Adrenal gland (tissue), 12 donors: ENCODE measurements around the gene SSH2. TPM values are rescaled to one million over a fixed set of nuclear protein-coding genes. Genes with fewer than 3 reads are reported as not detected.
"Not testable (repeated sequence)": the region's sequence is repeated elsewhere in the genome, so short reads cannot be mapped to it uniquely, and the experiment has no call there.

Source experiments
- DNase-seq, 7 donors: peaks; one replicate each; pipeline ENCODE4 v3.0.0-alpha.2; 2019 to 2020
- H3K27ac ChIP-seq, 5 donors: fragments of 200-600 bp; sonication (generic) in 4 of 5; 1 replicate in 3 of 5; 2 replicates in 2 of 5; pipeline versions ENCODE4 v1.5.1 to v1.8.0; 2016 to 2020; ENCODE audit warnings: mild to moderate bottlenecking in 1 of 5
- H3K27me3 ChIP-seq: fragments of 200-600 bp; 2 replicates; pipeline ENCODE4 v1.8.0; 2021
- H3K36me3 ChIP-seq, 2 donors: fragments of 200-600 bp; replicated peaks in 1 of 2; 1 replicate in 1 of 2; 2 replicates in 1 of 2; pipeline versions ENCODE4 v1.5.1 to v1.8.0; 2018 to 2022
- H3K4me1 ChIP-seq, 2 donors: fragments of 200-600 bp; replicated peaks in 1 of 2; 1 replicate in 1 of 2; 2 replicates in 1 of 2; pipeline versions ENCODE4 v1.5.1 to v1.8.0; 2018 to 2021
- H3K4me3 ChIP-seq, 4 donors: fragments of 200-600 bp; sonication (generic) in 3 of 4; one replicate each; pipeline ENCODE4 v1.5.1; 2016 to 2018
- H3K9me3 ChIP-seq, 3 donors: fragments of 200-600 bp; sonication (generic) in 1 of 3; replicated peaks in 1 of 3; 1 replicate in 2 of 3; 2 replicates in 1 of 3; pipeline versions ENCODE4 v1.5.1 to v1.8.0; 2016 to 2021
- POLR2A ChIP-seq, 2 donors: fragments of 450-650 bp; IDR thresholded peaks; one replicate each; pipeline ENCODE4 v1.6.1; 2017; ENCODE audit warnings: antibody characterized with exemption in 2 of 2, mild to moderate bottlenecking in 2 of 2, moderate library complexity in 1 of 2
- WGBS, 4 donors: extraction: QIAGEN DNeasy Blood & Tissue Kit in 2 of 4; methylation state at CpG; one replicate each; pipeline versions ENCODE4 v1.1.5 to v1.1.7; 2013 to 2017; 5-methylcytosine and 5-hydroxymethylcytosine counted together
- intact Hi-C, 2 donors: fragments of 100-400 bp; cut with DNase I; formaldehyde crosslinking; loops; one replicate each; pipeline versions ENCODE4 v1.14.1 to v1.15.0; 2022 to 2023
- polyA plus RNA-seq, 3 donors: library from polyadenylated mRNA; stranded (reverse); fragments of 200-250 nt in 2 of 3; fragments of 350-450 nt in 1 of 3; fragmentation: Illumina TruSeq in 1 of 3; extraction: RNeasy Lipid Tissue Mini Kit (QIAGEN cat#74804) in 1 of 3; gene quantifications; one replicate each; pipeline ENCODE4 v1.2.3, GENCODE V29; 2013 to 2014
- total RNA-seq, 9 donors: library from RNA; depleted of rRNA in 4 of 9; stranded (reverse); fragments of >200 nt in 4 of 9; fragments of 120-200 nt in 1 of 9; fragmentation: NEBNext Ultra II Directional in 1 of 9; extraction: Animal tissue kit (Norgen Biotek cat#: 25700) in 1 of 9; gene quantifications; one replicate each; pipeline versions ENCODE4 v1.1.0 to v1.2.4, GENCODE V29; 2013 to 2023
- TF ChIP-seq, protein P1 (sequence below), 6 experiments: fragments of 450-650 bp in 4 of 6; fragments of 200-600 bp in 2 of 6; sonication (generic) in 1 of 6; IDR thresholded peaks; 1 replicate in 5 of 6; 2 replicates in 1 of 6; pipeline versions ENCODE4 v1.5.1 to v1.8.0; 2016 to 2021; ENCODE audit warnings: antibody characterized with exemption in 6 of 6, mild to moderate bottlenecking in 2 of 6, moderate library complexity in 1 of 6
- donor health status: healthy with polysubstance abuse.
- donor health status: Bipolar disorder and iron deficiency.
- donor health status: DM: yes; HTN: yes; CAD: no.
- donor health status: DM: no; HTN: no; CAD: no.
- donor health status: DM: no; HTN: no; CAD: no.
- donor health status: DM: yes; HTN: yes; CAD: no.

SSH2 gene
- total and polyA plus RNA-seq, 12 donors, result 7.6 to 35.8 (median 20.8) TPM

DNA sequence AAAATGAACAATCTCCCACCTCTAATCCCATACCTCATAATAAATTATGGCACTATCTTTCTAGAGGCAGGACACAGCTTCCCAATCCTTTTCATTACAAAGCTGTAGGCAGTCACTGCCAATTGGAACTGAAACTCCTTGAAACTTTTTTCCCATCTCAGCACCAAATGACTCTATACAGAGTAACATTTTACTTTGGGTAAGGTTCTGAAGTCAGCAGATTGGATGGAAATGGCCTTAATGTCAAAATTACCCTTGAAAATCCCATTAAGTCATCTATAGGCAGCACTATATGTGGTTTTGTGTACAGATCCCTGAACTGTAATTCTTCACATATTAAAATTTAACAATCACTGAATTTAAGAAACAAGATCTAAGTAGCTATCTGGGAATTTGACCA, 277.1 kb downstream of the SSH2 start:
- H3K4me3 ChIP-seq, result no peak overlapping the region
- intact Hi-C loops, result no loop called here
- H3K27me3 ChIP-seq, result no peaks in the 10 kb centered on the region
- H3K27ac ChIP-seq, result no peak overlapping the region
- peaks cover 0 to 8% of the 10 kb centered on the region in 2 donors for H3K36me3 ChIP-seq
- TF ChIP-seq, protein P1, sequence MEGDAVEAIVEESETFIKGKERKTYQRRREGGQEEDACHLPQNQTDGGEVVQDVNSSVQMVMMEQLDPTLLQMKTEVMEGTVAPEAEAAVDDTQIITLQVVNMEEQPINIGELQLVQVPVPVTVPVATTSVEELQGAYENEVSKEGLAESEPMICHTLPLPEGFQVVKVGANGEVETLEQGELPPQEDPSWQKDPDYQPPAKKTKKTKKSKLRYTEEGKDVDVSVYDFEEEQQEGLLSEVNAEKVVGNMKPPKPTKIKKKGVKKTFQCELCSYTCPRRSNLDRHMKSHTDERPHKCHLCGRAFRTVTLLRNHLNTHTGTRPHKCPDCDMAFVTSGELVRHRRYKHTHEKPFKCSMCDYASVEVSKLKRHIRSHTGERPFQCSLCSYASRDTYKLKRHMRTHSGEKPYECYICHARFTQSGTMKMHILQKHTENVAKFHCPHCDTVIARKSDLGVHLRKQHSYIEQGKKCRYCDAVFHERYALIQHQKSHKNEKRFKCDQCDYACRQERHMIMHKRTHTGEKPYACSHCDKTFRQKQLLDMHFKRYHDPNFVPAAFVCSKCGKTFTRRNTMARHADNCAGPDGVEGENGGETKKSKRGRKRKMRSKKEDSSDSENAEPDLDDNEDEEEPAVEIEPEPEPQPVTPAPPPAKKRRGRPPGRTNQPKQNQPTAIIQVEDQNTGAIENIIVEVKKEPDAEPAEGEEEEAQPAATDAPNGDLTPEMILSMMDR (IDR thresholded peaks at IDR 0.05), result no peak
- no peak for TF ChIP-seq POLR2A (IDR thresholded peaks at IDR 0.05)
- DNase-seq, result no peak
- H3K4me1 ChIP-seq, result peaks cover 0 to 6% of the 10 kb centered on the region in 2 donors
- H3K9me3 ChIP-seq, result no peaks in the 10 kb centered on the region

DNA sequence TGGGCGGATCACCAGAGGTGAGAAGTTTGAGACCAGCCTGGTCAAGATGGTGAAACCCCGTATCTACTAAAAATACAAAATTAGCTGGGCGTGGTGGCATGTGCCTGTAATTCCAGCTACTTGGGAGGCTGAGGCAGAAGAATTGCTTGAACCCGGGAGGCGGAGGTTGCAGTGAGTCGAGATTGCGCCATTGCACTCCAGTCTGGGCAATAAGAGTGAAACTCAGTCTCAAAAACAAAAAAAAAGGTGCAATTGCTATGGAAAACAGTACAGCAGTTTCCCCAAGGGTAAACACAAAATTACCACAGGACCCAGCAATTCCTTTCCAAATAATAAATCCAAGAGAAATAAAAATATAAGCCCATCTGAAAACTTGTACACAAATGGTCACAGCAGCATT, 278.1 kb downstream of the SSH2 start:
- H3K4me3 ChIP-seq, H3K36me3 ChIP-seq: not testable (repeated sequence)

DNA sequence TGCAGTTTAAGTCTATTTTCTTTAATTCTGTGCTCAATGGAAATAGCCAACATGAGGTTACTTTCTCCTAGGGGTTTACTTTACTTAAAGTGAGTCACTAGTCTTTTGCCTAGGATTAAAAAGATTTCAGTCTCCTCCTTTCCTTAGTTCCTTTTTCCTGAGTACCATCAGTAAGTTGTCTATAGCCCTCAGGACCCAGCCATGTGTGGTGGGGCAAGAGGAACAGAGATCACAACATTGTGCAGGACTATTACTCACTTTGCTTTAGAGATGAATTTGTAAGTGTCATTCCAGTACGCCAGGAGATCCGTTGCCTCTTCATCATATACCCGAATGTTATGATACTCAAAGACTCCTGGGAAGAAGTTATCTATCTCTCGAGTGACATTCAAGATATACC, 279.6 kb downstream of the SSH2 start:
- Histone ChIP-seq H3K27ac (no peak overlapping the region), H3K4me1 (peaks cover under 1 to 17% of the 10 kb centered on the region in 2 donors), H3K9me3 (no peaks in the 10 kb centered on the region), H3K27me3 (no peaks in the 10 kb centered on the region), H3K4me3 (no peak overlapping the region), H3K36me3 (peaks cover 0 to under 1% of the 10 kb centered on the region in 2 donors)
- TF ChIP-seq POLR2A (IDR thresholded peaks at IDR 0.05), result no peak
- TF ChIP-seq, protein P1 (IDR thresholded peaks at IDR 0.05), result no peak
- intact Hi-C loops, result no loop called here
- no peak for DNase-seq
- 83 to 92% (median 88%) methylated on average over 4 of the region's 4 CpGs for WGBS, 4 donors

More for the DNA sequence above, 278.1 kb downstream of the SSH2 start:
- DNase-seq, intact Hi-C loops, H3K4me1 ChIP-seq, H3K27me3 ChIP-seq, H3K9me3 ChIP-seq, H3K27ac ChIP-seq: not testable (repeated sequence)
- WGBS, 4 donors, result 94 to 99% (median 97%) methylated on average over 7 of the region's 7 CpGs

DNA sequence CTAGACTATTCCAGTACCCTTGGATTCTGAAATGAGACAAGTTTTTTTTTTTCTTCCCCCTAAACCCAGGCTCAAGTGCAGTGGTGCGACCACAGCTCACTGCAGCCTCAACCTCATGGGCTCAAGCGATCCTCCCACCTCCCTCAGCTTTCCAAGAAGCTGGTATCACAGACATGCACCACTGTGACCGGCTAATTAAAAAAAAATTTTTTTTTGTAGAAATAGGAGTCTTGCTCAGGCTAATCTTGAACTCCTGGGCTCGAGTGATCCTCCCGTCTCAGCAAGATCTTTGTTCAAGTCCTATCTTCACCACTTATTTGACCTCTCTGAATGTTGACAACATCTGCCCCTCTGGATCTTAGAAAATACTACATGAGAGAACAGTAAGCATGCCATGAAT, 280.7 kb downstream of the SSH2 start:
- no peak for DNase-seq
- Histone ChIP-seq H3K36me3 (no peaks in the 10 kb centered on the region), H3K9me3 (no peaks in the 10 kb centered on the region), H3K4me3 (no peak overlapping the region), H3K27me3 (no peaks in the 10 kb centered on the region), H3K27ac (no peak overlapping the region), H3K4me1 (peaks cover 4 to 20% of the 10 kb centered on the region in 2 donors)
- WGBS, 4 donors, result 96 to 99% (median 98%) methylated on average over 5 of the region's 5 CpGs
- TF ChIP-seq, protein P1 (IDR thresholded peaks at IDR 0.05), result no peak
- TF ChIP-seq POLR2A (IDR thresholded peaks at IDR 0.05), result no peak
- intact Hi-C loops, result no loop called here

DNA sequence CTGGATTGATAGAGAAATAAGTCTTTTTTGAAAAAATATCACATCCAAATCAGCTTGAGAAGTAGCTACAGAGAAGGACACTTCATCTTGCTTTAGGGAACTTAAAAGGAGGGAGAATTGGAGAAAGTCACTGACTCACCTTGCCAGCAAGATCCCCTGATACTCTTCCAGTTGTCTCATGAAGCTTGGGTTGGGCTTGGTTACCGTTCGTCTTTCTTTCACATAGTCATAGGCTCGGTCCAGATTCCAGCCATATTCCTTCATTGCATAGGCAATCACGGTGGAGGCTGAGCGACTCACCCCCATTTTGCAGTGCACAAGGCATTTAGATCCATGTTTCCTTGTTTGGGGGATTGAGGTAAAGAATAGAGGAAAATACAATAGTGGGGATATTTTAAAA, 282.0 kb downstream of the SSH2 start:
- Histone ChIP-seq H3K4me1 (peaks cover 4 to 23% of the 10 kb centered on the region in 2 donors), H3K27me3 (no peaks in the 10 kb centered on the region), H3K36me3 (no peaks in the 10 kb centered on the region), H3K27ac (no peak overlapping the region), H3K9me3 (no peaks in the 10 kb centered on the region), H3K4me3 (no peak overlapping the region)
- no peak for TF ChIP-seq POLR2A (IDR thresholded peaks at IDR 0.05)
- TF ChIP-seq, protein P1 (IDR thresholded peaks at IDR 0.05), result no peak
- 89 to 95% (median 94%) methylated on average over 5 of the region's 5 CpGs for WGBS, 4 donors
- intact Hi-C loops, result no loop called here
- DNase-seq, result no peak
